ENCODE data around the gene FADD. TPM values are rescaled to one million over a fixed set of nuclear protein-coding genes. Genes with fewer than 3 reads are reported as not detected.

FADD gene
- total RNA-seq, 1 donor, result 53.2 TPM

DNA sequence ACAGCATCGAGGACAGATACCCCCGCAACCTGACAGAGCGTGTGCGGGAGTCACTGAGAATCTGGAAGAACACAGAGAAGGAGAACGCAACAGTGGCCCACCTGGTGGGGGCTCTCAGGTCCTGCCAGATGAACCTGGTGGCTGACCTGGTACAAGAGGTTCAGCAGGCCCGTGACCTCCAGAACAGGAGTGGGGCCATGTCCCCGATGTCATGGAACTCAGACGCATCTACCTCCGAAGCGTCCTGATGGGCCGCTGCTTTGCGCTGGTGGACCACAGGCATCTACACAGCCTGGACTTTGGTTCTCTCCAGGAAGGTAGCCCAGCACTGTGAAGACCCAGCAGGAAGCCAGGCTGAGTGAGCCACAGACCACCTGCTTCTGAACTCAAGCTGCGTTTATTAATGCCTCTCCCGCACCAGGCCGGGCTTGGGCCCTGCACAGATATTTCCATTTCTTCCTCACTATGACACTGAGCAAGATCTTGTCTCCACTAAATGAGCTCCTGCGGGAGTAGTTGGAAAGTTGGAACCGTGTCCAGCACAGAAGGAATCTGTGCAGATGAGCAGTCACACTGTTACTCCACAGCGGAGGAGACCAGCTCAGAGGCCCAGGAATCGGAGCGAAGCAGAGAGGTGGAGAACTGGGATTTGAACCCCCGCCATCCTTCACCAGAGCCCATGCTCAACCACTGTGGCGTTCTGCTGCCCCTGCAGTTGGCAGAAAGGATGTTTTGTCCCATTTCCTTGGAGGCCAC, 3.3 kb downstream of the FADD start:
- H3K9me3 ChIP-seq (ENCODE audit: low read depth, low read length), result no peaks in the 10 kb centered on the region
- peaks cover 48% of the 10 kb centered on the region for H4K20me1 ChIP-seq (ENCODE audit: insufficient read depth, low read length)
- H3K4me3 ChIP-seq (ENCODE audit: insufficient read depth, low read length), result no peak overlapping the region
- H3K27me3 ChIP-seq (ENCODE audit: insufficient read depth, low read length), result no peaks in the 10 kb centered on the region
- H3K27ac ChIP-seq (ENCODE audit: low read depth, low read length), result peak overlapping the region; percentile 94
- peaks cover 57% of the 10 kb centered on the region for H3K79me2 ChIP-seq (ENCODE audit: insufficient read depth, low read length)
- peaks cover 46% of the 10 kb centered on the region for H3K36me3 ChIP-seq (ENCODE audit: insufficient read depth, low read length)
- TF ChIP-seq, protein P1, sequence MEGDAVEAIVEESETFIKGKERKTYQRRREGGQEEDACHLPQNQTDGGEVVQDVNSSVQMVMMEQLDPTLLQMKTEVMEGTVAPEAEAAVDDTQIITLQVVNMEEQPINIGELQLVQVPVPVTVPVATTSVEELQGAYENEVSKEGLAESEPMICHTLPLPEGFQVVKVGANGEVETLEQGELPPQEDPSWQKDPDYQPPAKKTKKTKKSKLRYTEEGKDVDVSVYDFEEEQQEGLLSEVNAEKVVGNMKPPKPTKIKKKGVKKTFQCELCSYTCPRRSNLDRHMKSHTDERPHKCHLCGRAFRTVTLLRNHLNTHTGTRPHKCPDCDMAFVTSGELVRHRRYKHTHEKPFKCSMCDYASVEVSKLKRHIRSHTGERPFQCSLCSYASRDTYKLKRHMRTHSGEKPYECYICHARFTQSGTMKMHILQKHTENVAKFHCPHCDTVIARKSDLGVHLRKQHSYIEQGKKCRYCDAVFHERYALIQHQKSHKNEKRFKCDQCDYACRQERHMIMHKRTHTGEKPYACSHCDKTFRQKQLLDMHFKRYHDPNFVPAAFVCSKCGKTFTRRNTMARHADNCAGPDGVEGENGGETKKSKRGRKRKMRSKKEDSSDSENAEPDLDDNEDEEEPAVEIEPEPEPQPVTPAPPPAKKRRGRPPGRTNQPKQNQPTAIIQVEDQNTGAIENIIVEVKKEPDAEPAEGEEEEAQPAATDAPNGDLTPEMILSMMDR (IDR thresholded peaks at IDR 0.05; ENCODE audit: extremely low read depth, low read depth, low read length), result no peak
- H2AFZ ChIP-seq (ENCODE audit: low read length), result no peak overlapping the region
- peaks cover 35% of the 10 kb centered on the region for H3K4me1 ChIP-seq (ENCODE audit: insufficient read depth, low read length)
- no peak overlapping the region for H3K4me2 ChIP-seq (ENCODE audit: insufficient read depth, low read length)
- peak; percentile 55 for DNase-seq (ENCODE audit: insufficient read length, low spot score, missing footprints)

DNA sequence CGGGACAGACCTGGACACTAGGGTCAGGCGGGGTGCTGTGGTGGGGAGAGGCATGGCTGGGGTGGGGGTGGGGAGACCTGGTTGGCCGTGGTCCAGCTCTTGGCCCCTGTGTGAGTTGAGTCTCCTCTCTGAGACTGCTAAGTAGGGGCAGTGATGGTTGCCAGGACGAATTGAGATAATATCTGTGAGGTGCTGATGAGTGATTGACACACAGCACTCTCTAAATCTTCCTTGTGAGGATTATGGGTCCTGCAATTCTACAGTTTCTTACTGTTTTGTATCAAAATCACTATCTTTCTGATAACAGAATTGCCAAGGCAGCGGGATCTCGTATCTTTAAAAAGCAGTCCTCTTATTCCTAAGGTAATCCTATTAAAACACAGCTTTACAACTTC, 3.9 kb downstream of the FADD start:
- H3K4me2 ChIP-seq (ENCODE audit: insufficient read depth, low read length), result no peak overlapping the region
- TF ChIP-seq, protein P1 (IDR thresholded peaks at IDR 0.05; ENCODE audit: extremely low read depth, low read depth, low read length), result no peak

DNA sequence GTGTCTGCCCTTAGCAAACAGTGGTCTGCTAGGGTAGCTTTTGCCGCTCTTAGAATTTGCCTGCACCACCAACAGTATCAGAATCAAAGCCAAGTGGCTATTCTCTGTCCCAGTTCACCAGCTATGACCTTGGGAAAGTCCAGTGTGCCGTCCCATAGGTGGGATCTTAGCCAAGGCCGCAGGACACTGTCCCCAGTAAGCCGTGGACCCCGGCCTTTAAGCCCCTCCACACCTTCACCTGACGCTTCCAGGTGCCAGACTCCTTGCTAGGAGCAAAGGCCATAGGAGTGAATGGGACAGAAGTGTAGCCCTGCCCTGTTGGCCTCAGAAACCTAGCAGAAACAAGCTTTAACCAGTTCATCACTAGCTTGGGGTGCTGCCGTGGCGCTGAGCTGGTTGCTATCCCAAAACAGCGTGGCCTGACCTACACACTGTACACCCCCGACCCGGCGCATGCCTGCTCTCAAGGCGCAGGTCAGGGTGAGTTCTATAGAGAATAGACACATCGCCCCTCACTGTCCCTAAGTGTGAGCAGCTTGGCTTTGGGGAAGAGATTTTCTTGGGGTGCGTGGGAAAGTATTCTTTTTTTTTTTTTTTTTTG, 4.5 kb downstream of the FADD start:
- H3K4me3 ChIP-seq (ENCODE audit: insufficient read depth, low read length), result no peak overlapping the region
- H3K4me1 ChIP-seq (ENCODE audit: insufficient read depth, low read length), result peaks cover 30% of the 10 kb centered on the region
- peak overlapping the region; percentile 19 for H3K27ac ChIP-seq (ENCODE audit: low read depth, low read length)
- peak; percentile 17 for DNase-seq (ENCODE audit: insufficient read length, low spot score, missing footprints)
- peaks cover 48% of the 10 kb centered on the region for H4K20me1 ChIP-seq (ENCODE audit: insufficient read depth, low read length)
- H3K4me2 ChIP-seq (ENCODE audit: insufficient read depth, low read length), result no peak overlapping the region
- peaks cover 57% of the 10 kb centered on the region for H3K79me2 ChIP-seq (ENCODE audit: insufficient read depth, low read length)
- peaks cover 46% of the 10 kb centered on the region for H3K36me3 ChIP-seq (ENCODE audit: insufficient read depth, low read length)
- H3K27me3 ChIP-seq (ENCODE audit: insufficient read depth, low read length), result no peaks in the 10 kb centered on the region
- TF ChIP-seq, protein P1 (IDR thresholded peaks at IDR 0.05; ENCODE audit: extremely low read depth, low read depth, low read length), result no peak
- H2AFZ ChIP-seq (ENCODE audit: low read length), result no peak overlapping the region
- no peaks in the 10 kb centered on the region for H3K9me3 ChIP-seq (ENCODE audit: low read depth, low read length)

More for the DNA sequence above, 3.9 kb downstream of the FADD start:
- peaks cover 35% of the 10 kb centered on the region for H3K4me1 ChIP-seq (ENCODE audit: insufficient read depth, low read length)
- peaks cover 48% of the 10 kb centered on the region for H4K20me1 ChIP-seq (ENCODE audit: insufficient read depth, low read length)
- H3K4me3 ChIP-seq (ENCODE audit: insufficient read depth, low read length), result no peak overlapping the region
- no peaks in the 10 kb centered on the region for H3K9me3 ChIP-seq (ENCODE audit: low read depth, low read length)
- peaks cover 46% of the 10 kb centered on the region for H3K36me3 ChIP-seq (ENCODE audit: insufficient read depth, low read length)
- H3K27ac ChIP-seq (ENCODE audit: low read depth, low read length), result peak overlapping the region; percentile 19
- H3K27me3 ChIP-seq (ENCODE audit: insufficient read depth, low read length), result no peaks in the 10 kb centered on the region
- peak; percentile 48 for DNase-seq (ENCODE audit: insufficient read length, low spot score, missing footprints)
- peaks cover 57% of the 10 kb centered on the region for H3K79me2 ChIP-seq (ENCODE audit: insufficient read depth, low read length)
- no peak overlapping the region for H2AFZ ChIP-seq (ENCODE audit: low read length)

DNA sequence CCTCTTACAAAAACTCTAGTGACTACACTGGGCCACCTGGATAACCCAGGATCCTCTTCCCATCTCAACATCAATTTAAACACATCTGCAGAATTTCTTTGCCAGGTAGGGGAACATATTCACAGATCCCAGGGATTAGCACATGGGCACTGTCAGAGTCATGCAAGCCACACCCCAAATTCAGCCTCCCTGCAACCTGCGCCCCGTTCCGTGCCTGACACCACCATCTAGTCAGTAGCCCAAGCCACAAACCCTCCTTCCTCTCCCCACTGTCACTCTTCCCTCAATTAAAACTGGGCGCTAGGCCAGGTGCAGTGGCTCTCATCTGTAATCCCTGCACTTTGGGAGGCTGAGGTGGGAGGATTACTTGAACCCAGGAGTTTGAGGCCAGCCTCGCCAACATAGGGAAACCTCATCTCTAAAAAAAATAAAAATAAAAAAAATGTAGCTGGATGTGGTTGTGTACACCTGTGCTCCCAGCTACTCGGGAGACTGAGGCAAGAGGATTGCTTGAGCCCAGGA, 6.4 kb downstream of the FADD start:
- H3K9me3 ChIP-seq (ENCODE audit: low read depth, low read length), result no peaks in the 10 kb centered on the region
- H2AFZ ChIP-seq (ENCODE audit: low read length), result no peak overlapping the region
- peak overlapping the region; percentile 21 for H3K4me2 ChIP-seq (ENCODE audit: insufficient read depth, low read length)
- H3K79me2 ChIP-seq (ENCODE audit: insufficient read depth, low read length), result peaks cover 49% of the 10 kb centered on the region
- peaks cover 24% of the 10 kb centered on the region for H3K4me1 ChIP-seq (ENCODE audit: insufficient read depth, low read length)
- DNase-seq (ENCODE audit: insufficient read length, low spot score, missing footprints), result no peak
- H4K20me1 ChIP-seq (ENCODE audit: insufficient read depth, low read length), result peaks cover 43% of the 10 kb centered on the region
- H3K36me3 ChIP-seq (ENCODE audit: insufficient read depth, low read length), result peaks cover 46% of the 10 kb centered on the region
- TF ChIP-seq, protein P1 (IDR thresholded peaks at IDR 0.05; ENCODE audit: extremely low read depth, low read depth, low read length), result no peak
- H3K27me3 ChIP-seq (ENCODE audit: insufficient read depth, low read length), result no peaks in the 10 kb centered on the region
- peak overlapping the region; percentile 84 for H3K27ac ChIP-seq (ENCODE audit: low read depth, low read length)
- H3K4me3 ChIP-seq (ENCODE audit: insufficient read depth, low read length), result no peak overlapping the region

All from osteoblast (primary cell).